ENCODE measurements around the gene EPHB2.

DNA sequence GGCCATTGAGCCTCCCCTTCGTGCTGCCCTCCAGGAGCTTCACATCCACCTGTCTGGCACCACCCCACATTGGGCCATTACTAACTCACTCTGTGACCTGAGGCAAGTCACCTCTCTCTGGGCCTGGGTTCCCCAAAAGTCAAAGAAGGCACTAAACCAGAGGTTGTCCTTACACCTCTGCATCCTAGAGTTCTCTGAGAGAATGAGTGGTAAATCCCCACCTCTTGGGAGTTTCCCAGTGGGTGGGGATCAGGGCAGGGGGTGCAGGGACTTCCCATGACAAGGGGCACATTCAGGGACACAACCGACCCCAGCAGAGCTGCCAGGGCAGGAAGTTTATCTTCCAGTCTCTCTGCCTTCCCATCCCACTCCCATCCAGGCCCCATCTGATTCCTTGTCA is 99.7 kb downstream of the EPHB2 start:
- no peak for TF ChIP-seq KLF16 (CRISPR knock-in tag; IDR thresholded peaks at IDR 0.05)
- no peak for TF ChIP-seq CTCF (CRISPR knock-in tag; IDR thresholded peaks at IDR 0.05)
- no peak for TF ChIP-seq GATA4 (IDR thresholded peaks at IDR 0.05; ENCODE audit: borderline replicate concordance, low read depth)
- no peak for TF ChIP-seq KDM5A (IDR thresholded peaks at IDR 0.05; ENCODE audit: borderline replicate concordance, low read length)
- TF ChIP-seq ZFY (CRISPR knock-in tag; IDR thresholded peaks at IDR 0.05) = no peak
- TF ChIP-seq RBFOX2 (IDR thresholded peaks at IDR 0.05; ENCODE audit: low read depth, low read length) = no peak
- TF ChIP-seq RAD21 (CRISPR knock-in tag; IDR thresholded peaks at IDR 0.05) = no peak
- TF ChIP-seq, protein P1, sequence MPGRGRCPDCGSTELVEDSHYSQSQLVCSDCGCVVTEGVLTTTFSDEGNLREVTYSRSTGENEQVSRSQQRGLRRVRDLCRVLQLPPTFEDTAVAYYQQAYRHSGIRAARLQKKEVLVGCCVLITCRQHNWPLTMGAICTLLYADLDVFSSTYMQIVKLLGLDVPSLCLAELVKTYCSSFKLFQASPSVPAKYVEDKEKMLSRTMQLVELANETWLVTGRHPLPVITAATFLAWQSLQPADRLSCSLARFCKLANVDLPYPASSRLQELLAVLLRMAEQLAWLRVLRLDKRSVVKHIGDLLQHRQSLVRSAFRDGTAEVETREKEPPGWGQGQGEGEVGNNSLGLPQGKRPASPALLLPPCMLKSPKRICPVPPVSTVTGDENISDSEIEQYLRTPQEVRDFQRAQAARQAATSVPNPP (CRISPR knock-in tag; IDR thresholded peaks at IDR 0.05) = no peak
- no peak for TF ChIP-seq ZNF274 (CRISPR knock-in tag; IDR thresholded peaks at IDR 0.05)
- TF ChIP-seq GATAD1 (CRISPR knock-in tag; IDR thresholded peaks at IDR 0.05) = no peak
- TF ChIP-seq ZBTB7A (CRISPR knock-in tag; IDR thresholded peaks at IDR 0.05) = no peak
- no peak for TF ChIP-seq CEBPB (IDR thresholded peaks at IDR 0.05; ENCODE audit: borderline replicate concordance, low read depth, low read length)
- no peak for TF ChIP-seq ADNP (CRISPR knock-in tag; IDR thresholded peaks at IDR 0.05)

All from HepG2 (cell line).